ENCODE data around the gene SETDB2. TPM values are rescaled to one million over a fixed set of nuclear protein-coding genes. Genes with fewer than 3 reads are reported as not detected.
A peak's percentile ranks its signal among the peaks of the same experiment; 100 is the strongest.

The SETDB2 gene
- total and polyA plus RNA-seq, 2 of the 4 experiments (the other 2 are of a cell fraction), result 4.3 to 5.7 TPM

- Histone ChIP-seq H3K56ac (ENCODE audit: extremely low read depth, insufficient read depth, low read length) (no peak overlapping the region), H3K27me3 (ENCODE audit: control insufficient read depth, insufficient read depth, low read length) (no peaks in the 10 kb centered on the region), H3K23ac (ENCODE audit: low read depth, low read length) (no peak overlapping the region), H4K91ac (ENCODE audit: insufficient read depth, low read depth, low read length) (no peak overlapping the region), H2AK9ac (replicated peaks; ENCODE audit: low read depth, low read length, poor library complexity) (no peak overlapping the region), H3K4ac (ENCODE audit: low read depth, low read length) (no peak overlapping the region), H2BK120ac (ENCODE audit: low read depth, low read length) (no peak overlapping the region), H3K36me3 (ENCODE audit: control insufficient read depth, insufficient read depth, low read length) (peaks cover 10% of the 10 kb centered on the region), H4K5ac (ENCODE audit: low read depth, low read length) (no peak overlapping the region), H3K4me1 (ENCODE audit: control insufficient read depth, insufficient read depth, low read length) (no peaks in the 10 kb centered on the region), H3K9ac (ENCODE audit: low read depth, low read length) (no peak overlapping the region), H3K79me1 (ENCODE audit: low read depth in 1 of 2, low read length in 2 of 2) (peaks cover 0 to 3% of the 10 kb centered on the region in 2 experiments; a peak in 1 of 4 replicates), H2BK15ac (ENCODE audit: low read depth, low read length) (no peak overlapping the region), H3K14ac (replicated peaks; ENCODE audit: low read depth, low read length) (no peak overlapping the region), H3K4me2 (ENCODE audit: low read depth, low read length) (no peak overlapping the region), H3K9me3 (ENCODE audit: control insufficient read depth, insufficient read depth, low read length) (no peaks in the 10 kb centered on the region), H2AK5ac (ENCODE audit: low read depth, low read length) (no peak overlapping the region), H4K20me1 (ENCODE audit: insufficient read depth, low read length) (no peaks in the 10 kb centered on the region), H2AFZ (replicated peaks; ENCODE audit: low read length, poor library complexity) (no peak overlapping the region), H2BK20ac (ENCODE audit: low read depth, low read length) (no peak overlapping the region), H3K9me1 (ENCODE audit: insufficient read depth, low read length) (peaks cover 3% of the 10 kb centered on the region; the same call in 1 of the 2 replicates), H4K8ac (ENCODE audit: low read depth in 2 of 2, low read length in 2 of 2) (no peak overlapping the region), H2BK5ac (ENCODE audit: low read depth, low read length, poor library complexity, severe bottlenecking) (no peak overlapping the region), H3K27ac (ENCODE audit: insufficient read depth, low read length) (no peak overlapping the region), H3K4me3 (ENCODE audit: insufficient read depth, low read depth, low read length) (no peak overlapping the region), H3K18ac (ENCODE audit: low read depth, low read length) (no peak overlapping the region)
- CTCF ChIA-PET, result no interaction called here
- POLR2A ChIA-PET (ENCODE audit: unreplicated experiment), result no interaction called here
- BruUV-seq (replicated peaks), result TSS peak; percentile 83
- DNase-seq, result no peak
- intact Hi-C loops (cut with micrococcal nuclease) (no loop called here), dilution Hi-C loops (cut with HindIII; ENCODE audit: low sequenced_read_pairs, unreplicated experiment) (no loop called here), in situ Hi-C loops (cut with MboI; ENCODE audit: low sequenced_read_pairs) (no loop called here)
- ATAC-seq (ENCODE audit: low read depth), result no peak
- TF ChIP-seq RAD21 (IDR thresholded peaks at IDR 0.05; ENCODE audit: low read length) (no peak), MAFK (IDR thresholded peaks at IDR 0.05; ENCODE audit: low read depth, low read length) (peak; percentile 52; the same call in 1 of the 2 replicates), SMC3 (IDR thresholded peaks at IDR 0.05; ENCODE audit: low read depth, low read length) (no peak), ELK1 (IDR thresholded peaks at IDR 0.05; ENCODE audit: borderline replicate concordance, low read depth, low read length) (no peak), MXI1 (IDR thresholded peaks at IDR 0.05; ENCODE audit: borderline replicate concordance, low read depth, low read length) (no peak)
Measured at GRCh38 chr13:49533011-49533410, 88.9 kb downstream of the SETDB2 start.

All from IMR-90 (cell line).